Measurements from ENCODE around the gene SLC2A4.

DNA sequence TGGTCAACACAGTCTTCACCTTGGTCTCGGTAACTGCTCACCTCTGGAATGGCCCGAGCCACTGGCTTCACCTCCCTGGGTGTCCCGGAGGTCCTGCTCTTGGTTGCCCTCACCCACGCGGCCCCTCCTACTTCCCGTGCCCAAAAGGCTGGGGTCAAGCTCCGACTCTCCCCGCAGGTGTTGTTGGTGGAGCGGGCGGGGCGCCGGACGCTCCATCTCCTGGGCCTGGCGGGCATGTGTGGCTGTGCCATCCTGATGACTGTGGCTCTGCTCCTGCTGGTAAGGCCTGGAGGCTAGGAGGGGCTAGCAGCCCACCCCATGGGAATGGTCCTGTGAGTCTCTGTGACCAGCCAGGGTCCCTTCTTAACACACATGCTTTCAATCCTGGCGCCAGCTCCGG lies 3.4 kb downstream of the SLC2A4 start:
- TF ChIP-seq EZH2phosphoT487 (conservative IDR thresholded peaks at IDR 0.05; ENCODE audit: low read length): no peak
- TF ChIP-seq, protein P1, sequence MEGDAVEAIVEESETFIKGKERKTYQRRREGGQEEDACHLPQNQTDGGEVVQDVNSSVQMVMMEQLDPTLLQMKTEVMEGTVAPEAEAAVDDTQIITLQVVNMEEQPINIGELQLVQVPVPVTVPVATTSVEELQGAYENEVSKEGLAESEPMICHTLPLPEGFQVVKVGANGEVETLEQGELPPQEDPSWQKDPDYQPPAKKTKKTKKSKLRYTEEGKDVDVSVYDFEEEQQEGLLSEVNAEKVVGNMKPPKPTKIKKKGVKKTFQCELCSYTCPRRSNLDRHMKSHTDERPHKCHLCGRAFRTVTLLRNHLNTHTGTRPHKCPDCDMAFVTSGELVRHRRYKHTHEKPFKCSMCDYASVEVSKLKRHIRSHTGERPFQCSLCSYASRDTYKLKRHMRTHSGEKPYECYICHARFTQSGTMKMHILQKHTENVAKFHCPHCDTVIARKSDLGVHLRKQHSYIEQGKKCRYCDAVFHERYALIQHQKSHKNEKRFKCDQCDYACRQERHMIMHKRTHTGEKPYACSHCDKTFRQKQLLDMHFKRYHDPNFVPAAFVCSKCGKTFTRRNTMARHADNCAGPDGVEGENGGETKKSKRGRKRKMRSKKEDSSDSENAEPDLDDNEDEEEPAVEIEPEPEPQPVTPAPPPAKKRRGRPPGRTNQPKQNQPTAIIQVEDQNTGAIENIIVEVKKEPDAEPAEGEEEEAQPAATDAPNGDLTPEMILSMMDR (IDR thresholded peaks at IDR 0.05; ENCODE audit: insufficient read depth, low read length, poor library complexity, severe bottlenecking): no peak

All from SU-DHL-6 (cell line).